BLaER1 treated with 17β-estradiol and CSF1 and Interleukin-3, amounts not matched to agents 10 nM and 100 nM (cell line): Measurements from ENCODE around the gene APBA2.

Experiments used
- H3K27ac ChIP-seq, 11 experiments: shearing (Covaris generic); formaldehyde crosslinking; 2 replicates each; pipeline ENCODE4 v1.8.1; 2022
- H3K27me3 ChIP-seq, 11 experiments: shearing (Covaris generic); formaldehyde crosslinking; 2 replicates each; pipeline ENCODE4 v1.8.1; 2022
- H3K36me3 ChIP-seq, 11 experiments: shearing (Covaris generic); formaldehyde crosslinking; 2 replicates each; pipeline ENCODE4 v1.8.1; 2022
- H3K4me1 ChIP-seq, 10 experiments: shearing (Covaris generic); formaldehyde crosslinking; 2 replicates each; pipeline ENCODE4 v1.8.1; 2022
- H3K4me2 ChIP-seq, 11 experiments: shearing (Covaris generic); formaldehyde crosslinking; 2 replicates each; pipeline ENCODE4 v1.8.1; 2022
- H3K4me3 ChIP-seq, 10 experiments: shearing (Covaris generic); formaldehyde crosslinking; 2 replicates each; pipeline ENCODE4 v1.8.1; 2022
- H3K9ac ChIP-seq, 11 experiments: shearing (Covaris generic); formaldehyde crosslinking; 2 replicates each; pipeline ENCODE4 v1.8.1; 2022
- H3K9me3 ChIP-seq, 11 experiments: shearing (Covaris generic); formaldehyde crosslinking; replicated peaks in 1 of 11; 2 replicates each; pipeline ENCODE4 v1.8.1; 2022
- H4K20me1 ChIP-seq, 11 experiments: shearing (Covaris generic); formaldehyde crosslinking; 2 replicates each; pipeline ENCODE4 v1.8.1; 2022
- Cebpa-rat ChIP-seq, 11 experiments: shearing (Covaris generic); IDR thresholded peaks; 2 replicates each; pipeline ENCODE4 v1.8.1; 2022

Gene APBA2

DNA sequence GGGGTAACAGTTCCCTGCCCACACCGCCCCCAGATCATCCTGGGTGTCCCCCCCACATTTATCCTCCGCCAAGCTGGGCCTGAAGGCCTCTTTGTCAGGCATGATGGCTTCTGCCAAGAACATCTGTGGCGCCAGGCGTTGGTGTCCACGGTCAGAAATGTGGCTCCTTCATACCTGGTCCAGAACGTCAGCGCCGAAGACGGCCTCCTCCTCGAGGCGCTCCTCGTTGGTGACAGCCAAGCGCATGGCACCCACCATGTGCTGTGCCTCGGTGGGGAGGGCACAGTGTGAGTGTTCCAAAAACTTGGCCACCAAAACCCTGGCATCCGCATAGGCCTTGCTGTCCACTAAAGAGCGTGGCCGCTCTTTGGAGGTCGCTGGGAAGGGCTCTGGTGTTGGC is 237.4 kb downstream of the APBA2 start:
- H3K9me3 ChIP-seq, result no peaks in the 10 kb centered on the region
- no peak for TF ChIP-seq Cebpa-rat (IDR thresholded peaks at IDR 0.05)
- H3K4me2 ChIP-seq, result peak overlapping the region in 9 of 11 experiments; percentile 18 to 67 (median 54); a peak in 16 of 22 replicates
- no peak overlapping the region for H3K4me3 ChIP-seq
- peaks cover 0 to 52% (median 35%) of the 10 kb centered on the region in 10 experiments; a peak in 17 of 20 replicates for H3K4me1 ChIP-seq
- peaks cover 0 to 23% (median 0%) of the 10 kb centered on the region in 11 experiments; a peak in 2 of 22 replicates for H4K20me1 ChIP-seq
- H3K36me3 ChIP-seq, result no peaks in the 10 kb centered on the region
- peak overlapping the region in 1 of 11 experiments; percentile 1; a peak in 2 of 22 replicates for H3K9ac ChIP-seq
- H3K27ac ChIP-seq, result peak overlapping the region in 4 of 11 experiments; percentile 32 to 52 (median 40); a peak in 4 of 22 replicates
- H3K27me3 ChIP-seq, result no peaks in the 10 kb centered on the region

DNA sequence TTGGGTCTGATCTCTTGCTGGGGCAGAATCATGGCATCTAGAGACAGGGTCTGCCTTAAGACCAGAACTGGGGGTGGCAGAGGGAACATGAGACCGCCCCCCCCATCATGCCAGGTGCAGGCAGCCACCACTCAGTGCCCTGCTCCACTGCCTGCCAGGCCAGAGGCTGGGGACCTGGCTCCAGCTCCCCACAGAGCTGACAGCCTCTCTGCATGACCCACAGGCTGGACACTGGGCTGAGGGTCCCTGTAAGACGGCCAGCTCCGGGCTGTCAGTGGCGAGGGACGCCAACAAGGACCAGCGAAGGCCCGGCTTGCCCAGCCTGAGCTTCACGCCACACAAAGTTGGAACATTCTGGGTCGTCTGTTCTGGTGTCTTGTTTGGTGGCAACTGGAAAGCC is 238.2 kb downstream of the APBA2 start:
- Histone ChIP-seq H3K9ac (no peak overlapping the region), H3K4me1 (peaks cover 0 to 52% (median 36%) of the 10 kb centered on the region in 10 experiments; a peak in 17 of 20 replicates), H3K4me2 (peak overlapping the region in 8 of 11 experiments; percentile 32 to 67 (median 54); a peak in 13 of 22 replicates), H4K20me1 (peaks cover 0 to 23% (median 0%) of the 10 kb centered on the region in 11 experiments; a peak in 2 of 22 replicates), H3K27me3 (no peaks in the 10 kb centered on the region), H3K9me3 (no peaks in the 10 kb centered on the region), H3K4me3 (no peak overlapping the region), H3K27ac (peak overlapping the region in 2 of 11 experiments; percentile 41 to 52; a peak in 3 of 22 replicates), H3K36me3 (no peaks in the 10 kb centered on the region)
- no peak for TF ChIP-seq Cebpa-rat (IDR thresholded peaks at IDR 0.05)

DNA sequence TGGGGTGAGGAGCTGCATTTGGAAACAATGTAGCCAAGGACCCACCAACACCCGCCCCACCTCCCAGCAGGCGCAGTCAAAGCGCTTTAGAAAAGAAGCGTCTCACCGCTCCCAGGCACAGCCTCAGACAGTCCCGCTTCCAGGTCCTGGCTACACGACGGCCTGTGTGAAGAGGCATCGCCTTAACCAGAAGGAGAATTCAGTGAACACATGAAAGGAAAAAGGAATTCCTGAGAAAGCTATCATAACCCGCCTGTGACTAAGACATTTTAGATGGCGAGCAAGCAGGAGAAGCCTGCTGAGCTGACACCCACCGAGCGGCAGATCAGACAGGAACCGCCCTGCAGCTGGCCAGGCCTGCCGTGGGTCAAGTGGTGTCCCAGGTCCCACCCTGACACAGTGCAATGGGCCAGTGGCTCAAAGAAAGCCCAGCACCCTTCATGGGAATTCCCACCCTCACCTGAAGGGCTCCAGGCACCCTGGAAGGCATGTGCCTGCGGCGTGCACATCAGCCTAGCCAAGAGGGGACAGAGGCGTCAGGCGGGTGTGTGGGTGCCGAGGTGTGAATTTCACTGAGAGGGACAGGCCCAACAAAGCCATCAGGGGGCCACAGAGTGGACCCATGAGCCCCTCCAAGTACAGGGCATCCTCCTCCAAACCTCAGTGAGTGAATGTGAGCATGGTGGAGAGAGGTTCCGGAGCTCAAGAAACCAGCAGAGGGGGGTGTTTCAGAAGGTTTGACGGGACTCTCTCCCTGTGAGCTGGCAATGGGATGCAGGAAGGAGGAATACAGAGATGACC is 239.0 kb downstream of the APBA2 start:
- Histone ChIP-seq H3K4me2 (no peak overlapping the region), H3K36me3 (no peaks in the 10 kb centered on the region), H4K20me1 (peaks cover 0 to 23% (median 0%) of the 10 kb centered on the region in 11 experiments; a peak in 2 of 22 replicates), H3K27ac (no peak overlapping the region; a peak in 1 of 22 replicates), H3K9ac (no peak overlapping the region), H3K4me3 (no peak overlapping the region), H3K4me1 (peaks cover 0 to 57% (median 40%) of the 10 kb centered on the region in 10 experiments; a peak in 17 of 20 replicates), H3K27me3 (no peaks in the 10 kb centered on the region), H3K9me3 (no peaks in the 10 kb centered on the region)
- no peak for TF ChIP-seq Cebpa-rat (IDR thresholded peaks at IDR 0.05)

DNA sequence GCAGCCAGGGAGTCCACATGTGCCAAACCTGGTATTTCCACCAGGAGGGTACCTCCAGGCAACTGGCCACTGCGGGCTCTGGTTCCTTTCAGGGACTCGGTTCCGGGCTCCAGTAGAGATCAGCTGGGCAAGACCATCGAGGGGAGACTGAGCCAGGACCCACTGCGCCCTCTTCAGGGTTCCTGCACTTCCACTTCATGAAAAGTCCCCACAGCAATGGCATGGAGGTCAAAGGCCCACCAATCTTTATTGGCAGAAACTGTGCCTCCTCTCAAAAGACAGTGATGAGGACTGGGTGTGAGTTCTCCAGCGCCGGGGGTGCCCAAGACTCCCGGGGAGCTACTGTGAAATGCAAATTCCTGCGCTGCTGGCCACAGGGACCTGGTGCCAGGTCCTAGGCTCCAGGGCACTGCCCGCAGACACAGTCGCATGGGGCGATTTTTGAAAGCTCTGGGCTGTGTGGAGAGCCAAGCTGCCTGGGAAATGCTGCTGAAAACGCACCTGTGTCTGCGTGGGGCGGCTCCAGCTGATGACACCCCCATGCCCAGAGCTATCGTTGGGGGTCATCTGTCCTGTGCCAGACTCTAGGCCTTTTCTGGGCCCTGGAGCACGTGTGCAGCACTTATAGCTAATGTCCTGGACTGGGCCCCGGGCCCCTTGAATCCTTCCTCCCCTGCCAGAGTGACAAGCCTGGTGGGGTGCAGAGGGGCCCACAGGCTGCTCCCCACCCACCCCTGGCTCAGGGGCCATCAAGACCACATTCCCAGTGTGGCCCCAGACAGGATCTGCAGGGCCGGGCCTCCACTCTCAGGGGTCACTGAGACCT is 239.8 kb downstream of the APBA2 start:
- Histone ChIP-seq H3K27me3 (no peaks in the 10 kb centered on the region), H3K4me2 (no peak overlapping the region), H3K9me3 (no peaks in the 10 kb centered on the region), H3K27ac (no peak overlapping the region), H3K4me3 (no peak overlapping the region), H3K4me1 (peaks cover 0 to 56% (median 38%) of the 10 kb centered on the region in 10 experiments; a peak in 17 of 20 replicates), H4K20me1 (peaks cover 0 to 23% (median 0%) of the 10 kb centered on the region in 11 experiments; a peak in 2 of 22 replicates), H3K9ac (no peak overlapping the region), H3K36me3 (no peaks in the 10 kb centered on the region)
- TF ChIP-seq Cebpa-rat (IDR thresholded peaks at IDR 0.05), result no peak

DNA sequence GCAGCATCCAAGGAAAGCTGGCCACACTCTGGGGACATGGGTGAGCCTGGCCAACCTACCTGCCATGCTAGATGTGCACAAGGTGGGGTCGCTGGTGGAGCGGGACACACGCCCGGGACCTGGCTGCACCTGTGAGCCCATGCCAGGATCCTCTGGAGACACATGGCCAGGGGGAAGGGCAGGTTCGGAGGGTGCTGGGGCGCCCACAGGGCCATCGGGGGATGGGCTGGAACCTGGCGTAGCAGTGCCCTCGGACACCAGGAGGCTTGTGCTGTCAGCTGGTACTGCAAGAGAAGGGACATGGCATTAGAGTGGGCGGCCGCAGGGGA is 240.4 kb downstream of the APBA2 start:
- no peak for TF ChIP-seq Cebpa-rat (IDR thresholded peaks at IDR 0.05)
- H3K4me2 ChIP-seq, result no peak overlapping the region

DNA sequence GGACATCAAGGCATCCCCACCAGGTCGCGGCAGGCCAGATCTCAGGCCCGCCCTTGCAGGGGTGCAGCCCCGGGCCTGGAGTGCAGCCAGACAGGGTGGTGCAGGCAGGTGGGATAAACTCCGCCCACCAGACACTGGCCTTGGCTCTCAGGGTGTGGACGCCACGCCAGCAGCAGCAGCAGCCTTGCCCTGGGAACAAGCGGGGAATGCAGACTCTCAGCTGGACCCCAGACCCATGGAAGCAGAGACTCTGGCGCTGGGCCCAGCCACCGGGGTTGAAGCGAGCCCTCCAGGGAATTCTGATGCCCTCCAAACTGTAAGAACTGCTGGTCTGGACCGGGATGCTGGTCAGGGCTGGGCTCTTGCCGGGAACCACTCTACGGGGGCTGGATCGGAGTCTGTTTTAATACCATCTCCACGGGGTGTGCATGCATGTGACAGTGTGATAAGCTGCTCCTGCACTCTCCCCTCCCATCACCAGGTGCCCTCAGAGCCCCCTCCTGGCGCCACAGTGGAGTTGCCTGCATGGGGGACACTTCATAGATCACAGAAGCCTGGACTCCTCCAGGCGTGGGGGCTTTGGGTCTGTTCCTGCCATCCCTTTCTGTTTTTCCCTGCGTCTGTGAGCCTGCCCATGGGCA is 241.2 kb downstream of the APBA2 start:
- H3K9me3 ChIP-seq, result no peaks in the 10 kb centered on the region
- no peaks in the 10 kb centered on the region for H3K36me3 ChIP-seq
- H3K4me3 ChIP-seq, result no peak overlapping the region
- H3K27ac ChIP-seq, result no peak overlapping the region
- peak overlapping the region in 2 of 11 experiments; percentile 2 to 30; a peak in 1 of 22 replicates for H3K4me2 ChIP-seq
- no peak overlapping the region for H3K9ac ChIP-seq
- peaks cover 0 to 19% (median 0%) of the 10 kb centered on the region in 11 experiments; a peak in 2 of 22 replicates for H4K20me1 ChIP-seq
- no peak for TF ChIP-seq Cebpa-rat (IDR thresholded peaks at IDR 0.05)
- peaks cover 4 to 52% (median 40%) of the 10 kb centered on the region in 10 experiments; a peak in 18 of 20 replicates for H3K4me1 ChIP-seq
- no peaks in the 10 kb centered on the region for H3K27me3 ChIP-seq

More for the DNA sequence above, 240.4 kb downstream of the APBA2 start:
- H3K9me3 ChIP-seq, result no peaks in the 10 kb centered on the region
- no peak overlapping the region for H3K4me3 ChIP-seq
- H3K27me3 ChIP-seq, result no peaks in the 10 kb centered on the region
- no peak overlapping the region for H3K9ac ChIP-seq
- no peak overlapping the region for H3K27ac ChIP-seq
- H3K36me3 ChIP-seq, result no peaks in the 10 kb centered on the region
- H4K20me1 ChIP-seq, result peaks cover 0 to 23% (median 0%) of the 10 kb centered on the region in 11 experiments; a peak in 2 of 22 replicates
- H3K4me1 ChIP-seq, result peaks cover 0 to 50% (median 36%) of the 10 kb centered on the region in 10 experiments; a peak in 17 of 20 replicates

DNA sequence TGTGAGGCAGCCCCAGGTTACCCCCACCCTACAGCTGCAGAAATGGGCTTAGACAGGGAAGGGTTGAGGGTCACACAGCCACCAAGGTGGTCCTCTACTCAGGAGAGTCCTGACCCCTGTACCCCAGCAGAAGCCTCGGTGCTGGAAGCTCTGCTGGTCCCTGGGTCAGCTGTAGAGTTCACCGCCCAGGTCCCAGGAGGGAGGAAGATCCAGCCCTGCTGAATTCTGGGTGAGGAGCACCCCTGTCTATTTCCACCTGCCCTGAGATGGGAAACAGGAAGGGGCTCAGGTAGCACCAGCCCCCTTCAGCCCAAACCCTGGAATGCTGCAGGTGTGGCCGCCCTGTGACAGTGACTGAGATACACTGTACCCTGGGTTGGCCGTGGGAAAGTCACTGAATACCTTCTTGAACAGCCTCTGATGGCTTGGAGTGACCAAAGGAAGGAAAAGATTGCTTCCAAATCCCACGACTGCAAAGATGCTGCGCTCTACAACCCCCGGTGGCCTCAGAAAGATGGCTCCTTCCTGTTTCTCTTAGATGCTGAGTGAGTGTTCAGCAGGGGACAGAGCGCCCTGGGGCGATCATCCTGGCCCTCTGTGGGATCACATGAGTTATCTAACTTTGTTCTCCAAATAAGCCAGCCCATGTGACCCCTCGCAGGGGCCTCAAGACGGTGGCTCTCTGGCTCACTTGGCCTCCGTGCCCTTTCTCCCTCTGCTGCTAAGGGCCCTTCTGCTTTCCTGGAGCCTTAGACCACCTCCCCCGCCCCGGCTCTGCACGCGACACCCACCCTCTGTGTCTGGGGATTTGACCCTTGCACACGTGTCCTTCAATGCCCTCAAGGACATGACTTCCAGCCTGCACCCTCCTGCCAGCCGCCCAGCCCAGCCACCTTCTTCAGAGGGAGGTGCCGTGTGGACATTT is 242.0 kb downstream of the APBA2 start:
- H3K9me3 ChIP-seq, result no peaks in the 10 kb centered on the region
- peaks cover 0 to 12% (median 0%) of the 10 kb centered on the region in 11 experiments; a peak in 1 of 22 replicates for H4K20me1 ChIP-seq
- peaks cover 6 to 50% (median 38%) of the 10 kb centered on the region in 10 experiments; a peak in 18 of 20 replicates for H3K4me1 ChIP-seq
- H3K27ac ChIP-seq, result no peak overlapping the region
- H3K9ac ChIP-seq, result no peak overlapping the region
- TF ChIP-seq Cebpa-rat (IDR thresholded peaks at IDR 0.05), result no peak
- no peak overlapping the region for H3K4me3 ChIP-seq
- no peaks in the 10 kb centered on the region for H3K27me3 ChIP-seq
- no peaks in the 10 kb centered on the region for H3K36me3 ChIP-seq
- H3K4me2 ChIP-seq, result peak overlapping the region in 2 of 11 experiments; percentile 2 to 30; a peak in 1 of 22 replicates

DNA sequence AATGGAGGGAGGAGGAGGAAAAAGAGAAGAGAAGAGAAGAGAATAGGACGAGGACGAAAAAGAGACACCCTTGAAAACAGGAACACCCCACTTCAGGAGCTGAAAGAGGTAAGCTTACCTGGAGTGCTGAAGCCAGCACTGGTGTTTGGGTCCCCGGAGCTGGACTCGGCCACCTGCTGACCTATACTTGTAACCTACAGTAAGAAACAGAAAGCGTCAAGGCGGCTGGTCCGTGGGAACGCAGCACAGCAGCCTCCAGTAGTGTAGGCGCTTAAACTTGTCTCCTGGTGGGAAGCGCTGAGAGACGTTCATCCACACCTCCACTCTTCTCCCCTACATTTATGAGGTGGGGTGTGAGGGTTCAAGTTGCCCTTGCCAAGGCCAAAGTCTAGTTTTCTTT is 242.9 kb downstream of the APBA2 start:
- peaks cover 0 to 12% (median 0%) of the 10 kb centered on the region in 11 experiments; a peak in 1 of 22 replicates for H4K20me1 ChIP-seq
- TF ChIP-seq Cebpa-rat (IDR thresholded peaks at IDR 0.05), result no peak
- H3K9me3 ChIP-seq, result no peaks in the 10 kb centered on the region
- peaks cover 6 to 41% (median 29%) of the 10 kb centered on the region in 10 experiments; a peak in 17 of 20 replicates for H3K4me1 ChIP-seq
- no peak overlapping the region for H3K27ac ChIP-seq
- H3K4me3 ChIP-seq, result no peak overlapping the region
- H3K27me3 ChIP-seq, result no peaks in the 10 kb centered on the region
- H3K9ac ChIP-seq, result no peak overlapping the region
- no peak overlapping the region; a peak in 1 of 22 replicates for H3K4me2 ChIP-seq
- no peaks in the 10 kb centered on the region for H3K36me3 ChIP-seq
